ELF-1 (cell line): ENCODE results near the gene SLC5A9.

Experiments
- DNase-seq: peaks from one replicate; pipeline ENCODE4 v3.0.0-alpha.2; 2016; ENCODE audit warnings: low read depth, low spot score

SLC5A9 gene

DNA sequence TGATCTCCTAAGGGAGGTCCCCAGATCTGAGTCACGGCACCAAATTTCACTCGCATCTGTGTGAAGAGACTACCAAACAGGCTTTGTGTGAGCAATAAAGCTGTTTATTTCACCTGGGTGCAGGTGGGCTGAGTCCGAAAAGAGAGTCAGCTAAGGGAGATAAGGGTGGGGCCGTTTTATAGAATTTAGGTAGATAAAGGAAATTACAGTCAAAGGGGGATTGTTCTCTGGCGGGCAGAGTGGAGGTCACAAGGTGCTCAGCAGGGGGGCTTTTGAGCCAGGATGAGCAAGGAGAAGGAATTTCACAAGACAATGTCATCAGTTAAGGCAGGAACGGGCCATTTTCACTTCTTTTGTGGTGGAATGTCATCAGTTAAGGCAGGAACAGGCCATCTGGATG lies 8.2 kb upstream of the SLC5A9 start:
- DNase-seq = peak; percentile 61

DNA sequence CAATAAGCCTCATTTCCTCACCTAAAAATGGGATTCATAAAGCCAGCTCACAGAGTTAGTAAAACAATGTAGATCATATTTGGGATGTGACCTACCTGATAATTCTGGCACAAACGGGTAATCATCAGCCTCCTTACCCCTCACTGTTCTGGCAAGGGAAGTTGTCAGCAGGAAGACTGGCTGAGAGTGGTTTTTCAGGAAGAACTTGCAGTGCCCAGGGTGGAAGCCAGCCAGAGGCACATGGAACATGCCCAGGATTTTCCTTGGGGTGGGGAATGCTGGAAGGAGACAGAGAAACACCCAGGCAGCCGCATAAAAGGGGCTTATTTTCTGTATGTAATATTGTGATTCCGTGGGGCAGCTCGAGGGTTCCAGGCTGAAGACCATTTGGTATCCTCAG lies 7.7 kb upstream of the SLC5A9 start:
- no peak for DNase-seq

DNA sequence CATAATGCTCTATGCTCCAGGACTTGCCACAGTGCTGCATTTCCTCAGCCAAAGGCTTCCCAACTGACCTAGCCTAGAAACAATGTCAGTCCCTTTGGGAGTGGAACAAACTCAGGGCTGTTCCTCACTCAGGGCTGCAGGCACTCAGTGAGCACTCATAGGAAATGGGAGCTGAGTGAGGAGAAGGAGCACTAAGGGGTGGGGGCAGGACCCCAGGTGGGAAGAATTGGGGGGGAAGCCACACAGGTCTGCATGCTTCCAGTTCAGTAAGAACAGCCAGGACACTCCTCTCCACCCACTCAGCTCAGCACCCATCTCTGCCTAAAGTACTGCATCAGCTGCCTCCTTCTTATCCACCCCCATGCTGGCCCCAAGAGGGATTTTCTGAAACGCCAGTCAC lies 7.3 kb upstream of the SLC5A9 start:
- DNase-seq = no peak

DNA sequence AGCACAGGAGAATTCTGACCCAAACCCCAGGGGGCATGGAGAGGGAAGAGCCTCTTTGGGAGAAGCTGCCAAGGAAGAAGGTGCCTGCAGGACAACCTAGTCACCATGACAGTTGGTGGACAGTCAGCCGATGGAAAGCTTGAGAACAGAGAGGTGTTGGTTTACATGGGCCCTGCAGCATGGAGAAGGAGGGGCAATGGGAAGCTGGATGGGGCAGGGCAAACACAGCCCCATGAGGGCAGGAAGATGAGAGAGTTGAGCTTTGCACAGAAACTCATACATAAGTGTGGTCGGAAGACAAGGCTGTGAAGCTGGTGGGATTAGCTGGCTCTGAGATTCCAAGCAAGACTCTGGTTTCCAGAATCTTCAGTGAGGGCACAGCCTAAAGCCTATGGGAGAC lies 6.6 kb upstream of the SLC5A9 start:
- DNase-seq = no peak

DNA sequence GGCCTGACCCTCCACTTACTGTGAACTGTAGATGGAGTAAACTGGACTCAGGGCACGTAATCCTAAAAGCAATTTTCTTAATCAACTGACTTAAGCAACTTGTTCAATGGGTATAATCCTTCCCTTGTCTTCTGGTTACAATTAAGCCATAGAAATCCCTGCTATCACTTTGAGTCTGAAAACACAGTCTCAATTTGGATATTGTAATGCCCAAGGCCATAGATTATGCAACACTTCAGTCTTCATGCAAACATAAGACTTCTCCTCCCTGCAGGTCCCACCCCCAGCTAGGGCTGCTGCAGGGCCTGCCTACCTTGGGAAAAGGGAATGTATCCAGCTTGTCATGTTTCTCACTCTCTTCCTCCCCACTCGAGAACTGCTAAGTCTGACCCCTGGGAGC lies 6.2 kb upstream of the SLC5A9 start:
- no peak for DNase-seq

DNA sequence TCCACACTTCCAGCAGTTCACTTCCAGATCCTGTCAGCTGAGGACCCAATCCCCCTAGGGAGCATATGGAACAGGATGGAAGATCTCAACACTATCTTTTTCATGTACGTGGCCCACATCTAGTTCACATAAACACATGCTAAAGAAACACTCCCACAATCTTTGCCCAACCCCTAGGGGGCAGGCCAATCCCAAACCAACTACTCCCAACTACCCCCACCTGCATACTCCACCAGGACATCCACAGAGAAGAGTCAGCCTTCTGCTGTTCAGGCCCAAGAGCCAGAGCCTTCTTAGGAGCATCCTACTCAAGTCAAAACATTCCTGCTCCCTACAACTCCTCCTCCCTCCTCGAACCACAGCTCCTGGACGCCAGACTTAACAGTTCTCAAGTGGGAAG lies 5.6 kb upstream of the SLC5A9 start:
- no peak for DNase-seq

DNA sequence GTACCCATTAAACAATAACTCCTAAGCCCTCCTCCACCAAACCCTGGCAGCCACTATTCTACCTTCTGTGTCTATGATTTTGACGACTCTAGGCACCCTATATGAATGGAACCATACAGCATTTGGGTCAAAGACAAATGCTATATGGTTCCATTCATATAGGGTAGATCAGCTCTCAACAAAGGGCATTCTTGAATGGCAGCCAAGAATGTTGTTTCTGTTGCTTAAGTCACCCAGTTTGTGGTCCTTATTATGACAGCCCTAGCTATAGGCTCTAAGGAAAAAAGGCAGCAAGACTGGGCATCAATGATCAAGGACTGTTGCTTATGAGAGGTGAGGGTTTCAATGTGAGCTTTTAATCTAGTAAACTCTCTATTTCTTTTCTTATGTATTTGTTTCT lies 4.7 kb upstream of the SLC5A9 start:
- DNase-seq = no peak

DNA sequence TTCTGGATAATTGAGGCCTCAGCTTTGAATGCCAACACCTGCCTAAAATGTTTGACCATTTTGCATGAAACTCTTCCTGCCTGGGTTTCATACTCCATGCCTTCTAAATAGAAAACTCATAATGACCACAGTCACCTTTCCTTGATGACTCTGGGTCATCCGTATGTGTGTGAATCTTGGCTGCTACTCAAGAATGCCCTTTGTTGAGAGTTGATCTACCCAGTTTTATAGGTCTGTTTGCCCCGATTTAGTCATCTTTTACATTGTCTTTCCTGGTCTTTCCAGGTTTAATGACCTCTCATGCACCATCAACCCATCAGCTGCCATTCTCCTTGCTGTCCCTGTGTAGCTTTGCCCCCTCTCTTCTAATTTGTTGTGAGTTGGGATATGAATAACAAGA lies 2.7 kb upstream of the SLC5A9 start:
- no peak for DNase-seq

DNA sequence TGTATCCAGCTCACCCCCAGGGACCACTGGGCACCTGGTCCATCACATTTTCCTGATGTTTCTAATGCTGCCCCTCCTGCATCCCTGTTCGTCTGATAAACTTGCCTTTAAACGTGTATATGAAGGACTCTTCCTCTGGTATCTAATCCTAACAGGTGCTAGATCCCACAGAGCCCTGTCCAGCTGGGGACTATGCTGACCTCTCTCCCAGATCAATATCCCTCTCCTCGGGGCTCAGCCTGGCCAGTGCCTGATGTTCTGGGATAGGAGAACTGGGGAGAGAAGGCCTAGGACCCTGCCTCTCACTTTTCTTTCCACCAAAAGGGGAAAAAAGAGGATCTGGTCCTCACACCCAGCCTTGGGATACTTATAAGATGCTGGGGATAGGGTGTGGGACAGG lies 1.4 kb upstream of the SLC5A9 start:
- no peak for DNase-seq

DNA sequence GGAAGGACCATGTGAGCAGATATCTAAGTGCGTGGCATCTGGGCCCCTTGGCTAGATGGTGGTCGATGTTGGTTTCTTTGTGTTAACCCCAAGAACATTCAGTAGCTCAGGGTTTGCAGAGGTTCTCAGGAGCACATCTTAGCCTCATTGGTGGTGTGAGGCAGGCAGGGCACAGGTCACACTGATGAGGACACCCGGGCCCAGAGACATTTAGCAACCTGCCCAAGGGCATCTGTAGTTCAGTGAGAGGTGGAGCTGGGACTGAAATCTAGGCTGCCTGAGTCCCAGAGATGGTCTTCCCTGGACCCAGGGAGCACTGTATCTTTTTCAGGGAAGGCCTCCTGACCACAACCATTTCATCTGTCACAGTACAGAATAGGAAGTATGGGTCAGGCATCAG lies 859 bp upstream of the SLC5A9 start:
- no peak for DNase-seq

DNA sequence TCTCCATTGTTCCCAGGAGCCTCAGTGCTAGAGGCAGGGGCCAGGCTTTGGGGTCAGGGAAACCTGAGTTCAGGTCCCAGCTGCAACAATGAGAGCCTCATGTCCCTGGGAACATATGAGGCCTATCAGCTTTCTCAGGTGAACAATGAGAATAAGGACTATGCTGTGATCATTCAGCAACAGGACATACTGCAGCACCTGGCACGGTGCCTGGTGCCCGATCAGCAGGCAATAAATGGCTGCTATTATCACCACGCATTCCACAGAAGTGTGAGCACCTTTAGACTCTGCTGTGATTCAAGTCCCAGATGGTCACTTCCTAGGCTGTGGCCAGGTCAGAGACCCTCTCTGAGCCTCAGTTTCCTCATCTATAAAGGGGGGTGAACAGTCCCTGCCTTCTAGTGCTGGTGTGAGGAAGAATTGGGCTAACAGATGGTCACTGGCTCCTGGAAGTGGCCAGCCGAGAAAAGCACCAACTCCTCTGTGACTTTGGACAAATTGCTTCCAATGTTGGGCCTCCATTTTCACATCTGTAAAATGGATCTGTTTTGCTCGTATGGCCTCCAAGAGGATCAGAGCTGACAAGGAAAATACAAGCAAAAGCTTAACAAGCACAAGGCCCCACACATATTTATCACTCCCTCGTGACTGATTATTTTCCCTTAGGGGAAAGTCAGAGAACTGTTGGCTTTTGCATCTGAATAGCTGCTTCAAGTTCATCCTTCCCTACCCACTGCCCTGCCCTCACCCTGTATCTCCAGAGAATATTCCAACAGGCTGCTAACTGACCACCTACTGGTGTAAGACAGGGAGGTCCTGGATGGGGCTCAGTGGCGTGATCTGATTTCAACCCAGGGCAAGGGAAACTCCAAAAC lies 1.1 kb downstream of the SLC5A9 start:
- no peak for DNase-seq

DNA sequence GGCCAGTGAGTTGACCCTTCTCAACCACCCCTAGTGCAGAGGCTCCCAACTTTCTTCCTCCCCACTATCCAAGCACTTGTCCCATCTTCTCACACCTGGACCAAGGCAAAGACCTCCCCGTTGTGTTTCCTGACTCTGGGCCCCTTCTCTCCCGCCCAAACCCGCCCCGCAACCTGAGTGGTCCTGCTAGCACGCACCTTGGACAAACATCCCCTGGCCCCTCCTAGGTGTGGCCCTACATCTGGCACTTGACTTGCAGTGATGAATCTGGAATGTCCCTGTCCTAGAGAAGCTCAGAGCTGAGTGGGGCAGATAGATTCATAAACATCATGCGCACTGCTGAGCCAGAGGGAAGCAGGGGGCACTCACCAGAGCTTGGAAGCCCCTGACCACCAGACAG lies 2.3 kb downstream of the SLC5A9 start:
- DNase-seq = no peak

DNA sequence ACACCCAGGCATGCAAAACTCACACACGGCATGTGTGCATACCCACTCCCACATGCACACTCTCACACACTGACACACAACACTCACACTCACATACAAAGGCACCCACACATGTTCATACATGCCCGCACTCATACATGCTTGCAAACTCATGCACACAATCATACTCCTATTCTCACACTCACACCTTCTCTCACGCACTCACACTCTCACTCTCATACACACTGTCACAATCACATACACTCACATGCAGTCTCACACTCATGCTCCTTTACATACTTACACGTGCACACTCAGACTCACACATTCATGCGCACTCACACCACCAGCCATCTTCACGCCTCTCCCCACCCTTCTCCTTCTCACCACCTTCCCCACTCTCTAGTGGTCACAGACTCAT lies 3.1 kb downstream of the SLC5A9 start:
- no peak for DNase-seq

DNA sequence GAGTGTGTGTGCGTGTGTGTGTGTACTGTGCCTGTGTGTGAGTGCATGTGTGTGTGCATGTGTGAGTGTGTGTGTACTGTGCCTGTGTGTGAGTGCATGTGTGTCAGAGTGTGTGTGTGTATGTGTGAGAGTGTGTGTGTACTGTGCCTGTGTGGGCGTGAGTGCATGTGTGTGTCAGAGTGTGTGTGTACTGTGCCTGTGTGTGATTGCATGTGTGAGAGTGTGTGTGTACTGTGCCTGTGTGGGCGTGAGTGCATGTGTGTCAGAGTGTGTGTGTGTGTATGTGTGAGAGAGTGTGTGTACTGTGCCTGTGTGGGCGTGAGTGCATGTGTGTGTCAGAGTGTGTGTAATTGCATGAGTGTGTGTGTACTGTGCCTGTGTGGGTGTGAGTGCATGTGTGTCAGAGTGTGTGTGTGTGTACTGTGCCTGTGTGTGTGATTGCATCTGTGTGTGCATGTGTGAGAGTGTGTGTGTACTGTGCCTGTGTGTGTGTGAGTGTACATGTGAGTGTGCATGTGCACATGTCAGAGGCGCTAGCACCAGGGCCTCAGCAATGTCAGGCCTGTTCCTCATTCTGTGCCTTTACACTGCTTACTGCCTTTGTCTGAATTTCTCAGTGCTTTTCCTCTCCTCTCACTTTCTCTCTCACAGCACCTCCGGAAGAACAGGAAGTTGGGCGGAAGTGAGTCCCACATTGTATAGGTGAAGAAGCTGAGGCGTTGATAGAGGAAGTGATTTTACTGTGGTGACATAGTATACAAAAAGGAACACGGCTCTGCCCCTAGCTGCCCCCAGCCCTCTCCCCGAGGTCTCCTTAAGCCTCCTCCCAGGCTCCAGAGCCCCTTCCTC lies 4.9 kb downstream of the SLC5A9 start:
- no peak for DNase-seq

DNA sequence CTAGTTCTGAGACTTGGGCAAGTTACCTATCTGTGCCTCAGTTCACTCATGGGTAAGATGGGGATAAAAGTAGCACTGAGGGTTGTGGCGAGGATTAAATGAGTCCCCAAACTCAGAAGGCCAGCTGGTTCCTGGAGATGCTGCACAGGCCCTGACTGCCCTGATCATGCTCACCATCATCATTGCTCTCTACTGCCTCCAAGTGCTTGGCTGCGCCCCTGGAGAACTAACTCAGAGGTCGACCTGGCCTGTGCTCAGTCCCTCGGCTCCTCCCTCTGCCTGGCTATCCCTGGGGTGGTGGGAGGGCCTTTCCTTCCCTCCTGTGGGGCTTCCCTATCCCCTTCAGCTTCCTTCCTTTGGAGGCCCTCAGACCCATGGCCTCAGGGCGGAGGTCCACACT lies 5.6 kb downstream of the SLC5A9 start:
- peak; percentile 76 for DNase-seq

DNA sequence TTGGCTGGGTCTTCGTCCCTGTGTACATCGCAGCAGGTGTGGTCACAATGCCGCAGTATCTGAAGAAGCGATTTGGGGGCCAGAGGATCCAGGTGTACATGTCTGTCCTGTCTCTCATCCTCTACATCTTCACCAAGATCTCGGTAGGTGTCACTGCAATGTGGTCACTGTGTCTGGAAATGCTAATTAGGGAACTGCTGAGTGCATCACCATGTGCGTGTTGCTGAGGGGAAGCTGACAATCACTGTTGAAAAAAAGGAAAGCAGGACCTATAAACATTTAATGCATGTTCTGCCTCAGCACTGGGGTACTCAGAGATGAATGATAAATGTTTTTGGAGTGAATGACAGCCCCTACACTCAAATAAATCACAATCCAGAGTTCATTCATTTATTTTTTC lies 6.8 kb downstream of the SLC5A9 start:
- no peak for DNase-seq

DNA sequence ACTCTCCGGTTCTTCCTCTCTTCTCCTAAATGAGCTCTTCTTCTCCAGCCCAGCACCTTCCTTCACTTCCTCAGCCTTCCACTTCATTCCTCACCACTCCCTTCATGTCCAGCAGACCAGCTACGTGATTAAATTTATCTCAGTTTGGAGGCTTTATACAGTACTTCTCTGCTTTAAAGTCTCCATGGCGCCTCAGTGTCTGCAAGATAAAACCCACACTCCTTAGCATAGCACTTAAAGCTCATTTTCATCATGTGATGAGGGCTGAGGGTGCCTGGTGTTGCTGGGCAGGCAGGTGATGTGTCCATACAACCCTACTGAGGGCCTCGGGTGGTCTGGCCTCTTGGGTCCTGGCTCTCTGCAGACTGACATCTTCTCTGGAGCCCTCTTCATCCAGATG lies 7.7 kb downstream of the SLC5A9 start:
- no peak for DNase-seq

DNA sequence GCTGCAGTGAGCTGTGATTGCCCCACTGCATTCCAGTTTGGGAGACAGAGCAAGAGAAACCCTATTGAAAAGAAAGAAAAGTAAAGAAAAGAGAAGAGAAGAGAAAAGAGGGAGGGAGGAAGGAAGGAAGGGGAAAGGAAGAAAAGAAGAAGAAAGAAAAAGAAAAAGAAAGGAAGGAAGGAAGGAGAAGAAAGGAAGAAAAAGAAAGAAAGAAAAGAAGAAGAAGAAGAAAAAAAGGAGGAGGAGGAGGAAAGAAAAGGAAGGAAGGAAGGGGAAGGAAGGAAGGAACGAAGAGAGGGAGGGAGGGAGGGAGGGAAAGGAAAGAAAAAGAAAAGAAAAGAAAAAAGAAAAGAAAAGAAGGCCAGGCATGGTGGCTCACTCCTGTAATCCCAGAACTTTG lies 10.2 kb downstream of the SLC5A9 start:
- no peak for DNase-seq

DNA sequence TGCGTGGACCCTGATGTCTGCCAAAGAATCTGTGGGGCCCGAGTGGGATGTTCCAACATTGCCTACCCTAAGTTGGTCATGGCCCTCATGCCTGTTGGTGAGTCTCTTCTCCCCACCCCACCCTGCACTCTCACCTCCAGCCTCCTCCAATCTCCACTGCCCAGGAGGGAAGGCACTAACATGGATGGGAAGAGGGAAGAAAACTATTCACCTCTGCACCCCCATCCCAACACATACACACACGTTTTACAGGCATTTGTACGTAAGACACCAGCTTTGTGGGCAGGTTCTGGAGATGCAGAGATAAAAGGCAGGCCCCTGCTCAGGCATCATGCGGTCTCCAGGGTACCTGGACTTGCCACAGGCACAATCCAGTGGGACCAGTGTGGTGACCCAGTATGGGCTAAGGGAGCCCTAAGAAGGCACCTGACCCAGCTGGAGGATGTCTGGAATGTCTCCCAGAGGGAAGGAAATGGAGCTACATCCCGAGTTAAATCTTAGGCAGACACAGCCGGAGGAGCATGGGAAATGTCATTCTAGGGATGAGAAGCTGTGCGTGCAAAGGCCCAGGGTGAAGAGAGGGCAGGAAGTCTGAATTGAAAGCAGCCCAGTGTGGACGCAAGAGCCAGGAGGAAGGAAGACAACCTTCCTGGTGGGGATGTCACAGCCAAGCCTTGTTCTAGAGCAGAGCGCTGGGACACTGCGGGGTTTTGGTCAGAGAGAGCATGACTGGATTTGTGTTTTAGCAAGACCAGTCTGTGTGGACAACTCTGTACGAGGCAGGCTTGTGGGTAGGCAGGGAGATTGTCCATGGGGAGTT lies 11.4 kb downstream of the SLC5A9 start:
- DNase-seq = no peak

DNA sequence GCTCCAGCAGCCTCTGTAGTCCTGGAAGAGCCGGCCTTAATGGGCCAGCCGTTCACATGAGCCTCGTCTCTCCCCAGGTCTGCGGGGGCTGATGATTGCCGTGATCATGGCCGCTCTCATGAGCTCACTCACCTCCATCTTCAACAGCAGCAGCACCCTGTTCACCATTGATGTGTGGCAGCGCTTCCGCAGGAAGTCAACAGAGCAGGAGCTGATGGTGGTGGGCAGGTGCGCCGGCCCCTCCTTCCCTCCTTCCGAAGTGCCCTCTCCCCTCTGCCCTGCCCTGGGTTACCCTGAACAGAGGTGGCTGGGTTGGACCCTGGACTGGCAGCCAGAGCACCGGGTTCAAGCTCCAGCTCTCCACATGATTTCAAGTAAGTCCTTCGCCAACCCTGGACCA lies 13.1 kb downstream of the SLC5A9 start:
- no peak for DNase-seq

DNA sequence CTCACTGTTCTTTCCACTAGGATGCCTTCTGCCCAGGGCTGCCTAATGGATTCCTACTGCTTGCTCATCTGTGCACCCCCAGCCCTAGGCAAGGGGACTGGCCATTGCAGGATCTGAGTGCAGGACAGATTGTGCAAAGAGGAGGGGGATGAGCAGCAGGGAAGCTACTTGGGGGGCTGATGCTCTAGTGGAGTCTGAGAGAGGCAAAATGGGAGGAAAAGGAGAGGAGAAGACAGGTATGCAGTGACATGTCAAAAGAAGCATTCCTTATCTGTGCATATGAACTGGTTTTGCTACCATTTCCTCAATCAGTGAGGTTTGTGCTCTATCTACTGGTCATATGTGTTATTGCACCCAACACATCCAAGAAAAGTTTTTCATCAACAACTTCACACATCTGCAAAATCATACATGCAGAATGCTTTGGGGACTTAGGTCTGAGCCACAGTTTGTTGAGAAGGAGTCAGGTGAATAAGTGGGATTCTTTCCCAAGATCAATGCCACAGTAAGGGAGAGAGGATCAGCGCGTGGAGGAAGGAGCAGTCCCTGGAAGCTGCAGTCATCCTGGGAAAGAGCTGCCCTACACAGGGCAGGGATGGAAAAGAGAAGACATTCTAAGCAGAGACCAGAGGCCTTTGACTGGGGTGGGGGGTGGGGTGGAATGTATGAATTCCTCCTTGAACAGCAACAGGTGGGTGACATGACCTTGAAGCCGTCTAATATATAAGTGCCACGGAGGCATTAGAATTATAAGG lies 14.4 kb downstream of the SLC5A9 start:
- DNase-seq = no peak
